EH (cell line): Measurements from ENCODE around the gene AGAP3.
A peak's percentile ranks its signal among the peaks of the same experiment; 100 is the strongest.
"Not testable (repeated sequence)": the region's sequence is repeated elsewhere in the genome, so short reads cannot be mapped to it uniquely, and the experiment has no call there.

ENCODE experiments used
- DNase-seq: peaks from one replicate; pipeline ENCODE4 v3.0.0-alpha.2; 2015; ENCODE audit warnings: low read depth

AGAP3 gene

DNA sequence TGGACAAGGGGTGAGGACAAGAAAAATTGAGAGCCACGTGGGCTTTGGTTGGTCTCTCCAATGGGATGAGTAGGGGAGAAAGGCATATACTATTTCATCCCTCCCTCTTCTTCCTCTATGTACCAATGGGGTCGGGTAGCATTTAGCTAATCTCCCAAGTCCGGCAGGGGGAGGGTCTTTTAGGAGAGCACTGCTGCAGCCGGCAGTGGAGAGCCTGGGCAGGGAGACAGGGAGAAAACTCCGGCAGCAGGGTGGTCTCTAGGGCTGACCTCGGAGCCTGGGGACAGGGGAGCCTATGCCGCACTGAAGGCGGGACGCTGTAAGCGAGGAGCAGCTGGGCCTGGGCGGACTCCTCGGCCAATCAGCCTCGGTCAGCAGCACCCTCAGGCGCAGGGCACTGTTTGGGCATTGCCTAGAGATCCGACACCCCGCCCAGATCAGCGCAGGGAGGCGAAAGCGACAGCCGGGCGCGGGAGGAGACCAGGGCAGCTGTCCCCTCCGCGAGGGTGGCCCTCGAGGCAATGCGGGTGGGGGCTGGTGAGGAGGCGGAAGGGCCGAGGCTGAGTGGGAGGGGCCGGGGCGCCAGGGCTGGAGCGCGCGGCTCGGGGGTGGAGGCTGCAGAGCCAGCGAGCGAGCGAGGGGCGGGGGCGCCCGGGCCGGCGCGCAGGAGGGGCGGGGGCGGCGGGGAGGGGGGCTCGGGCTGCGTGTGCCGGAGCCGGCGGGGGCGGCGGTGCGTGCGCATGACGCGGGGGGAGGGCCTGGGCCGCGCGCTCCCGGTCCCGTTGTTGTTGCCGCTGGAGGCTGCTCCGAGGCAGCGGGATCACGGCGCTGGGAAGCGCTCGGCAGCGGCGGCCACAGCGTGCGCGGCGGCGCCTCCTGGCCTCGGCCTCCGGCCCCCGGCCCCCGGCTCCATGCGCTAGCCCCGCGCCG lies at the start of gene AGAP3:
Gene AGAP3 (plus strand): TSS at position 785 of the 930 bp plus-strand sequence. CDS start 267 bp downstream, outside the sequence.
- DNase-seq, result peak; percentile 85

DNA sequence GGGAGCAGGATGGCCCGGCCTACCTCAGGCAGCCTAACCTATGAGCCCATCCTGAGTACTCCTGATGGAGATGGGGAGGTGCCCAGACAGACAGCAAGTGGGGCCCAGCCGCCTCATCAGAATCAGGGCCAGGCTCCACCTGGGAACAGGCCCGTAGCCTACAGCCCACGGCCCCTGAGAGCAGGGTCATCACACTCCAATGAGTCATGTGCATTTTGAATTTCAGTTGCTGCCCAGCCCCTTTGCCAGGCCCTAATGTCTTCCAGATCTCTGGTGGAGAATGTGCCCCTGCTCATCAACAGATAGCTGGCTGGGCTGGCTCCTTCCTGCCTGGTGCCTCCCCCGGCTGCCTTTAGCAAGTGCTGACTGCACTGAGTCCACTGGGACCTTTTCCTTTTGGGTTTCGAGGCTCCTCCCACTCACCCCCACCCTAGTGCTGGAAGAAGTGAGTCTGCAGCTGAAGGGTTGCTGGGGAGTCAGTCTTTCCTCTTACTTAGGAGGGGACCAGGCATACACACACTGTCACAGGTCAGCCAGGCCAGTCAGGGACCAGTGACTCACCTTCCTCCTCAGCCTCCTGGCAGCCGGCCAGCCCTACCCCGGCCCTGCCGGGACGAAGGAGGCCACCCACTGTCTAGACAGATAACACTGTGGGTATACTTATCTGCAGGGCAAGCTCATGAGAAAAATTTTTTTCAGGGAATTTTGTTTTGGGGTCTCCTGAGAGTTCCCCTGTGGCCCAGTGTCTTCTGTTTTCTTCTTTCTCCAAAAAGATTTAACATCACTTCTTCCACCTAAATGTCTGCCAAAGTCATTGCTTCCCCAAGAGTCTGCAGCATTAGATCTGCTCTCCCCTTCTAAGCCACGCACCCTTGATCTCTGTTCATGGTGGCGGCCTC lies 47.1 kb upstream of the AGAP3 start:
- peak; percentile 97 for DNase-seq

DNA sequence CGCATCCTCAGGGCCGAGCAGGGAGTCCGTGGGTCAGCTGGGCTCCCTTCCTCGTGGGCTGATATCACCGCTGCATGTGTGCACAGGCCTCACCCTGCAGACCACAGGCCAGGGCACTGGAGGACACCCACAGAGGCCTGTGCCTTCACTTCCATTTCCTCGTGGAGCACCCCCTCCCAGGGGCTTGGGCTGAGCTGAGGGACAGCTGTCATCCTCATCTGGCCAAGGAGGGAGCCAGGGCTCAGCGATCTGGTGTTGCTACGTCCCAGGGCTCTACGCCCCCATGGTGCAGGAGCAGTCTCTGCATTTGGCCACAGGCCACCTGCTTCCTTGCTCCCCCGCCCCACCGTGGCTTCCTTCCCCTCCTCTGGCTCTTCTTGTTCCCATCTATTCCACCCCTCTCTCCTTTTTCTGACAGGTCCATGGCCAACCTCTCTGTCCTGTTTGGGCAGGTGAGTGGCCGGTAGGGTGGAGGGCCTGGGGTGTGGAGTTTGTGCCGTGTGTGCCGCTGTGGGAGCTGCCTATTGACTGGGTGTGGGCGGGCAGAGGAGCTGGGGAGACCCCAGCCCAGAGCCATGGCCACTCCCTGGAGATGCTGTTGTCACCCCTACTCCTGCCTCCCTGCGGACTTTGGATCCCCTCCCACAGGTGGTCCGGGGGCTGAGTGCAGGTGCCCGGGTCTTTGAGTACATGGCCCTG lies 46.3 kb upstream of the AGAP3 start:
- DNase-seq, result no peak

DNA sequence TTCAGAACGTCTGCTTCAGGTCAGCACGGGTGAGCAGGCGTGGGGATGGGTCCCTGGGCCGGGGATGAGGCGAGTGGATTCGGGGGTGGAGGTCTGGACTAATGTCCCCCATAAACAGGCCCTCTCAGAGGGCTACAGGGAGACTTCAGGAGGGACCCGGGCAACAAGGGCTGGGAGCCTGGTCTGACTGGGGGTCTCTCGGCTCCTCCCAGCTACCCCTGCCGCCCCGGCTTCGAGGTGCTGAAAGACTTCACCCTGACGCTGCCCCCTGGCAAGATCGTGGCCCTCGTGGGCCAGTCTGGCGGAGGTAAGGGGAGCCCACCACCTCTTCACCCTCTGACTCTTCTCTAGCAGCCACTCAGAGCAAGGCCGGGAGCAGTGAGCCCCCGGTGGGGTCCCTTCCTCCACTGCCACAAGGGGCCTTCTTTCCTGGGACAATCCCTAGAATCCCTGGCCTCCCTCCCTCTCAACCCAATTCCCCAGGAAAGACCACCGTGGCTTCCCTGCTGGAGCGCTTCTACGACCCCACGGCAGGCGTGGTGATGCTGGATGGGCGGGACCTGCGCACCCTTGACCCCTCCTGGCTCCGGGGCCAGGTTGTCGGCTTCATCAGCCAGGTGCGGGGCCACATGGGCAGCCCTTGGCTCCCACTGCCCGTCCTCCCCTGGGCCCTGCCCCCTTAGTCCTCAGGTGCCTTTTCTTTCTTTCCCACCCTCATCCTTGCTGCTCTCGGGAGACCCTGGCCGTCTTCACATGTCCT lies 45.5 kb upstream of the AGAP3 start:
- DNase-seq, result no peak

DNA sequence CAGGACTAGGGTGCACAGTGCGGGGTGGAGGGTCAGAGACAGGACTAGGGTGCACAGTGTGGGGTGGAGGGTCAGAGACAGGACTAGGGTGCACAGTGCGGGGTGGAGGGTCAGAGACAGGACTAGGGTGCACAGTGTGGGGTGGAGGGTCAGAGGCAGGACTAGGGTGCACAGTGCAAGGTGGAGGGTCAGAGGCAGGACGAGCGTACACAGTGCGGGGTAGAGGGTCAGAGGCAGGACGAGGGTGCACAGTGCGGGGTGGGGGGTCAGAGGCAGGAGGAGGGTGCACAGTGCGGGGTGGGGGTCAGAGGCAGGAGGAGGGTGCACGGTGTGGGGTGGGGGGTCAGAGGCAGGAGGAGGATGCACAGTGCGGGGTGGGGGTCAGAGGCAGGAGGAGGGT lies 42.8 kb upstream of the AGAP3 start:
- not testable (repeated sequence) for DNase-seq

DNA sequence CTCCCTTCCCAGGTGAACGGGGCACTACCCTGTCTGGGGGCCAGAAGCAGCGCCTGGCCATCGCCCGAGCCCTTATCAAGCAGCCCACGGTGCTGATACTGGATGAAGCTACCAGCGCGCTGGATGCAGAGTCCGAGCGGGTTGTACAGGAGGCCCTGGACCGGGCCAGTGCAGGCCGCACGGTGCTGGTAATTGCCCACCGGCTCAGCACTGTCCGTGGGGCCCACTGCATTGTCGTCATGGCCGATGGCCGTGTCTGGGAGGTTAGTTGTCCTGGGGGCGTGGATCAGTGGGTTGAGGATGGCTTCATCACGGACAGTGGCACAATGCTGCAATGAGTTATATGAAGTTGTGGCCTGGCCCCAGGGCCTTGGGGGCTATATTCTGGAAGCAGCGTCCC lies 42.3 kb upstream of the AGAP3 start:
- no peak for DNase-seq

DNA sequence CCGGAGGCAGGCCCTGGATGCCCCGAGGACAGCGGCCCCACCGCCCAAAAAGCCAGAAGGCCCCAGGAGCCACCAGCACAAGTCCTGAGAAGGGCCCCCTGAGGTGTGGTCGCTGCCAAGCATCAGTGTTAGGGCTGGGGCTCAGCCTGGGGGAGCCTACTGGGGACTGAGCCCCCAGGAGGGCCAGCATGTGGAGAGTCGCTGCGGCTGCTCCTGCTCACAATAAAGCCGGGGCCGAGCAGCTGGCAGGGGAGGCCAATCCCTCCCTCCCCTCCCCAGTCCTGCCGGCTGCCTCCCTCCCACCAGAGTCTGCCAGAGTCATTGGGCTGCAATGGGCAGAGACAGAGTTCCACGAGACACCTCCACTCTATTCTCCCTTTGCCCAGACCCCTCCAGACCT lies 41.0 kb upstream of the AGAP3 start:
- DNase-seq, result no peak

DNA sequence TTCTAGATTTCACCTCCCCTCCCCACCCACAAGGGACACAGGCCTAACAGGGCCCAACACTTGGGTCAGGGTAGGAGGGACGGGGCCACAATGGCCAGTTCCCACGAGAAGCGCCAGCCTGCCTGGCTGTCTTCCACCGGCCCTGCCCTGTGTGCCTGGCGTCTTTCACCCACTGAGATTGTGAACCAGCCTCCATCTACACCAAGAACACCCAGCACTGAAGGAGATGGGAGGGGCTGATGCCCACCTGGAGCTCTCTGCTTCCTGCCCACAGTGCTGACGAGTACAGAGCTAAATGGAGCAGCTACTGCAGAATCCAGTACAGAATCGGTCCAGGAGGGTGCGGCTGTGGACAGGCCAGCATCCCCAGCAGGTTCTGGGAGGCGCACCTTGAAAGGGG lies 40.3 kb upstream of the AGAP3 start:
- no peak for DNase-seq

DNA sequence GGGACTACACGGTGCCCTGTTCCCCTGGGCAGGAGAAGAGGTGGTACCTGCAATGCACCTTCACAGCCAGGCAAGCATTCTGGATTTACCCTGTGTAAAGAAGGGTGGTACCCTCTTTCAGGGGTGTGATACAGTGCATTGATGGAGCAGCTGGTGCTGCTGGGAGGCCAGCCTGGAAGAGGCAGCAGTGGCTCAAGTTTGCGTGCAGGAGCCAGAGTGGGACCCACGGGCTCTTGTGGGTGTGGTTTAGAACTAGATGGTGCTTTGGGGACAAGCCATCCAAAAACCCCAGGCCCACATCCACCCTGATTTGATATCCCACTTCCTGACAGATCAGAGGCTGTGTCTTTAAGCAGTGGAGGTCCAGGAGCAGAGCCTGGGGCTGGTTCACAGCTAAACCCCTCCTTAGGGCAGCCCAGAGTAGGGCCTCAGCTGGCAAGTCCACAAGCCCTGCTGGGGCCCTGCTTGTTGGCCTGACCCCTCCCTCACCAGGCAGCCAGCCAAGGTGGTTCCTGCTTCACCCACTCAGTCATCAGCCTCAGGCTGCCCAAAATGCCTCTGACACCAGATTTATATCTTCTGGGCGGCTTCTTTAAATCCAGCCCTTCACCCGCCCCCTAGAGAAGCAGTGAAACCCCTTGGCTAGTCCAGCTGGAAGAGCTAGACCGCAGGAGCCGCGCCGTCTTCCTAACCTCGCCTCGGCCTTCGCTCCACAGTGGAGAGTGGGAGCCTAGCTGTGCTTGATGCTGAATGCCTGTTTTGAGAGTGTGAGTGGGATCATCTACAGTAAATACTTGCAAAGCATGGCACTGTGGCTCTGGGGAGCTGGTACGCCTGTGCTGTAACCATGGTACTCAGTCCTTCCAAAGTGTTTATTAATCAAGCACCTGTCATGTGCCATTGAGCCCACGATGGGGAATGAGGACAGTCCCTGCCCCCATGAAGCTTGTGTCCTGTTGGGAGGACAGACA lies 39.4 kb upstream of the AGAP3 start:
- DNase-seq, result peak; percentile 81

DNA sequence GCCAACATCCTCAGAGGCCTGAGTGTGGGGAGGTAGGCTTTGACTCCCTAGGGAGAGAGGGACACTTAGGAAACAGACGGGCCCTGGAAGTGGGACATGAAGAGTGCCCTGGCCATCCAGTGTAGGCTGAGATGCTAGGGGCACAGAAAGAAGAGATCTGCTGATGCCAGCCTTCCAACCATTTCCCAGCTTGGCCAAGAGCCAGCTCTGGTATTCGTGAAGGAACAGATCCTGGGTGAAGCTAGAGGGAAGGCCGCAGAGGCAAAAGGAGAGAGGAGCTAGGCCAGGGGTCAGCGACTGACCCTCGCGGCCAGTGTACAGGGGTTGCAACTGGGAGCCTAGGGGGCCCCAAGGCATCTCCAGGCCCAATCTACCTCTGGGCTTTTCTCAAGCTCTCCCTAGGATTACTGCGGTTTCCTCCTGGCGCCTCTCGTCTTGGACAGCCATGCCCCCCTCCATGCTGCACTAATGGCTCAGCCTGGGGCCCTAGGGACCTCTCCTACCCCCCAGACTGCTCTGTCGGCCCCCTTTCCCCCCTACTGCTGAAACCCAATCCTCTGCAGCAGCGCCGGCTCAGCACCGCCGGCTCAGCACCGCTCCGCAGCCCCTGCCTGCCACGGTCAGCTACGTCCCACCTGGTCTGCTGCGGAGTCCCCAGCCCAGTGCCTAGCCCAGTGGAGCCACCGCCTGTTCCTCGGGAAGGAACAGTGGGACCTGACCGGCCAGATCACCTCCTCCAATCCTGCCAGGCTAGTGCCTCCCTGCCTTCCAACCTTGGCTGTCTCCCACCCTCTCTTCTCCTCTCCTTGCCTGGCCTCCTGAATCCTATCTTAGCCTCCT lies 38.1 kb upstream of the AGAP3 start, which contains the start of gene ASIC3:
Gene ASIC3 (plus strand): TSS at position 556 of the 840 bp plus-strand sequence. CDS start 355 bp downstream, outside the sequence.
- no peak for DNase-seq

DNA sequence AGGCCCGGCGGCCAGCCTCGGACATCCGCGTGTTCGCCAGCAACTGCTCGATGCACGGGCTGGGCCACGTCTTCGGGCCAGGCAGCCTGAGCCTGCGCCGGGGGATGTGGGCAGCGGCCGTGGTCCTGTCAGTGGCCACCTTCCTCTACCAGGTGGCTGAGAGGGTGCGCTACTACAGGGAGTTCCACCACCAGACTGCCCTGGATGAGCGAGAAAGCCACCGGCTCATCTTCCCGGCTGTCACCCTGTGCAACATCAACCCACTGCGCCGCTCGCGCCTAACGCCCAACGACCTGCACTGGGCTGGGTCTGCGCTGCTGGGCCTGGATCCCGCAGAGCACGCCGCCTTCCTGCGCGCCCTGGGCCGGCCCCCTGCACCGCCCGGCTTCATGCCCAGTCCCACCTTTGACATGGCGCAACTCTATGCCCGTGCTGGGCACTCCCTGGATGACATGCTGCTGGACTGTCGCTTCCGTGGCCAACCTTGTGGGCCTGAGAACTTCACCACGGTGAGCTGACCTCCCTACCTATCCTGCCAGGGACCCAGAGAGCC lies 37.3 kb upstream of the AGAP3 start:
- DNase-seq, result no peak

DNA sequence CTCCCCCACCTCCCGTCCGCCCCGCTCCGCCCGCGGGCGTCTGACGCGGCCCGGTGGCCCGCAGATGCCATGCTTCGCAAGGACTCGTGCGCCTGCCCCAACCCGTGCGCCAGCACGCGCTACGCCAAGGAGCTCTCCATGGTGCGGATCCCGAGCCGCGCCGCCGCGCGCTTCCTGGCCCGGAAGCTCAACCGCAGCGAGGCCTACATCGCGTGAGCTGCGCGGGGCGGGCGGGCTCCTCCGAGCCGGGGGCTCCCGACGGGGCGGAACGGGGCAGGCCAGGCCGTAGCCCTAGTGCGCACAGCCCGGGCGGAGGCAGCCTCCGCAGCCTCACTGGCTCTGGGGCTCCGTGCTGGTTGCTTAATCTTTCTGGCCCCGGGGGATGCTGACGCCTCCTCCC lies 35.2 kb upstream of the AGAP3 start:
- DNase-seq, result peak; percentile 70

DNA sequence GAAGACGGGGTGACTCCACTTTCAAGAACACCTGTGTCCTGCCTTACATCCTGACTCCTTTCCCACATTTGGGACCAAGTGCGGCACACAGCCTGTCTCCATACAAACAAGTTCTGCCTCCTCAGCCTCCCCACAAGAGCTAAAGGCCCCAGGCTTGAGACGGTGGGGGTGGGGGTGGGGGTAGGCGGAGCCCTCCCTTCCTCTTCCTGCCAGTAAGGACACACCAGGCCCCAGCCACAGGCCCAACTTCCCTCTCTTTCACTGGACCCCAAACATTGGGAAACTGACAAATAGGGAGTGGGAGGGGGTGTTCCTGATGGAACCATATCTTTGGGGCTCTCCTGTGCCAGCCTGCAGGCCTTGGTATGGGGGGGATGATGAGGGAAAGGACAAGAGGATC lies 33.2 kb upstream of the AGAP3 start:
- no peak for DNase-seq

DNA sequence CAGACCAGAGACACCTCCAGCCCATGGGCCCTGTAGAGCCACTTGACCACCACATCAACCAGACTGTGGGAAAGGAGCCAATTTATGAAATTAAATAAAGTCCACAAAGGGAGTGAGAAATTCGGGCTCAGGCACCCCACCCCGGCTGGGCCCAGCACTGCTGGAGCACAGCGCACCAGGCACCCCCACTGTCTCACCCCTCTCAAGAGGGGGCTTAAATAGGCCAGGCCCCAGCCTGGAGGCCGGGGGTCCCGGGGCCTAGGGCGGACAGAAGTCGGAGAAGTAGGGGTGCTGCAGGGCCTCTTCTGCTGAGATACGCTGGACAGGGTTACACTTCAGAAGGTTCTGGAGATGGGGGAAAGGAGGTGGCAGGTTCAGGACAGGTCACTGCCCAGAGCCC lies 32.5 kb upstream of the AGAP3 start:
- no peak for DNase-seq

DNA sequence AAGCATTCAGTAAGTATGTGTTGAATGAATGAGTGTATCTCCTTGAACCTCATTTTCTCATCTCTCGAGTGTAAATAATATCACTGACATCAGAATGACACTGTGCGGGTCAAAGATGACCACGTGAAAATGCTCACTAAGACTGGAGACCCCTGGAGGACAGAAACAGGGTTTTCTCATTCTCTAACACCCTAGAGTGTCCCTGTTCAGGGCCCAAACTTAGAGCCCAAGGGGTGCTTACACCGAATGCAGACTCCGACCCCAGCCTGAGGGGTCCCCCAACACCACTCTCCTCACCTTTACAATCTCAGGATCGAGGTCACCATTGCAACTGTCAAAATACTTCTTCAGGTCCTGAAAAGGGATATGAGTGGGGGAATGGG lies 30.0 kb upstream of the AGAP3 start:
- no peak for DNase-seq

DNA sequence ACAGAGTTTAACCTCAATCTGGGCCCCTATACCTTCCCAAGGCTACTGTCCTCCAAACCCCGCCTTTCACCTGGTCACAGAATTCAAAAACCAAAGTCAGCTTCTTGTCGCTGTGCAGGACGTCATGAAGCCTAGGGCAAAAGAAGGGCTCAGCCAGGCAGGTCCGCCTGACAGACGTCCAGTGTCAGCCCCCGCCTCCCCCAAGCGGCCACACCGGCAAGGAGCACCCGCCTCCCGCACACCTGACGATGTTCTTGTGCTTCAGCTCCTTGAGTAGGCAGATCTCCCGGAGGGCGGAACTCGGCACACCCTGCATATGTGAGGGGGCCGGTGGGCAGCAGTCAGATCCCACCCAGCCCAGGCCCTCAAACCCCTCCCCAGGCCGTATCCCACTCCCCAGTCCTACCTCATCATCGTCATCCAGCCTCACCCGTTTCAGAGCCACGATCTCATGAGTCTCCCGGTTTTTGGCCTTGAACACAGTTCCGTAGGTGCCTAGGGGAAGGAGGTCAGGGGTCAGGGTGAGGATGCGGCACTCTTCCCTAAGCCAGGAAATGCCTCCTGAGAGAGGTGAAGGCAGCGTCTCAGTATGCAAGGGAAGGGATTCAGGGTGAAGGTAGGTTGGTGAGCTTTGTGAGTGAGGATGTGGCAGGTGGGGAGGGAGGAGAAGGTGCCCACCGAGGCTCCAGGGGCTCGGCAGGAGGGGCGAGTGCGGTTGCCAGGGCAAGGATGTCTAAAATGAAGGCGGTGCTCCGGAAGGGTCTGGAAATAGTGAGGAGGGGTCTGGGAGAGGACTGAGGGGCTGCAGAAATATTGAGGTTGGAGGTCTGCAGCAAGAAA lies 29.4 kb upstream of the AGAP3 start:
- no peak for DNase-seq

DNA sequence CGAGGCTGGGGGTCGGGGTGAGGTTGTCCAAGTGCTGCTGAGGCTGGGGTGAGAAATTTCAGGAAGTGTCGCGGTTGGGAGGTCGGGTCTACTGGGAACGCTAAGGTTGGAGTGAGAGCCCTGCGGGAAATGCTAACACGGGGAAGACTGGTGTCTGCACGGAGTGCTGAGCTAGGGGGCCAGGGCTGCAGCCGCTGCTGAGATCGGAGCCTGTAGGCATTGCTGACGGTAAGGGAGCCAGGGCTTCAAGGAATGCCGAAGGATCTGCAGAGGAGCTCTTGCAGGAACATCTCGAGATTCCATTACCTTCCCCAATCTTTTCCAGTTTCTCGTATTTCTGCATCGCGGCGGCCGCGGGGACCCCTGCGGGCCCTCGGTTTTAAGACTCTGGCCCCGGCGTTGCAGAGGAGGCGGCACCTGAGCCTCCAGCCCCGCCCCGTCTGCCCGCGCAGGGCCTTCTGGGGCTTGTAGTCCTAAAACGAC lies 28.7 kb upstream of the AGAP3 start, which contains the start of gene CDK5:
Gene CDK5 (minus strand): TSS at position 392 of the 483 bp plus-strand sequence. CDS start 49 bp downstream, at position 343.
- no peak for DNase-seq
